SK-N-SH (cell line): Measurements from ENCODE around the gene SPEM1. TPM values are rescaled to one million over a fixed set of nuclear protein-coding genes. Genes with fewer than 3 reads are reported as not detected.

ENCODE experiments used
- CTCF ChIA-PET: fragments of 300-600, 350-600 bp; formaldehyde crosslinking; extraction: SDS; loops from one replicate; lab custom pipeline; 2021; lab: Yijun Ruan, JAX
- POLR2A ChIA-PET: fragments of 350-600 bp; sonication (Branson Sonifier 250); formaldehyde crosslinking; extraction: SDS; loops from one replicate; lab custom pipeline; 2020; ENCODE audit warnings: antibody characterized with exemption, inconsistent platforms; lab: Yijun Ruan, JAX
- DNase-seq: peaks from one replicate; pipeline ENCODE4 v3.0.0; 2012
- H2AFZ ChIP-seq: fragments of 200-600 bp; sonication (generic); 2 replicates; pipeline ENCODE4 v1.8.1; 2016; ENCODE audit warnings: antibody characterized with exemption, mild to moderate bottlenecking, low read depth
- H3F3A ChIP-seq: fragments of 200-600 bp; sonication (generic); replicated peaks from 2 replicates; pipeline ENCODE3; 2016; ENCODE audit warnings: antibody characterized with exemption, mild to moderate bottlenecking; ENCODE audit not compliant: insufficient read depth
- H3K27ac ChIP-seq, 2 experiments: fragments of 200-500 bp in 1 of 2; fragments of 200-600 bp in 1 of 2; sonication (Bioruptor generic) in 1 of 2; sonication (generic), shearing (Covaris generic) in 1 of 2; 2 replicates each; pipeline versions ENCODE4 v1.5.1 to v1.6.1; 2014 to 2016; ENCODE audit warnings: low read depth in 2 of 2, inconsistent platforms in 1 of 2, low read length in 1 of 2, mild to moderate bottlenecking in 1 of 2, mixed read lengths in 1 of 2
- H3K27me3 ChIP-seq: fragments of 200-600 bp; sonication (generic), shearing (Covaris generic); 2 replicates; pipeline ENCODE4 v1.6.1; 2016; ENCODE audit warnings: mixed run types; ENCODE audit not compliant: insufficient read depth
- H3K36me3 ChIP-seq, 2 experiments: fragments of 200-500 bp in 1 of 2; fragments of 200-600 bp in 1 of 2; sonication (Bioruptor generic) in 1 of 2; sonication (generic) in 1 of 2; replicated peaks in 1 of 2; 2 replicates each; pipeline versions ENCODE3 to v1.5.1; 2014 to 2016; ENCODE audit warnings: low read length in 1 of 2, mild to moderate bottlenecking in 1 of 2; ENCODE audit not compliant: insufficient read depth in 2 of 2, control insufficient read depth in 1 of 2
- H3K4me1 ChIP-seq, 2 experiments: fragments of 200-500 bp in 1 of 2; fragments of 200-600 bp in 1 of 2; sonication (Bioruptor generic) in 1 of 2; sonication (generic), shearing (Covaris generic) in 1 of 2; 2 replicates each; pipeline versions ENCODE4 v1.5.1 to v1.6.1; 2014 to 2016; ENCODE audit warnings: low read depth in 1 of 2, low read length in 1 of 2, mixed run types in 1 of 2; ENCODE audit not compliant: insufficient read depth in 2 of 2, control insufficient read depth in 1 of 2
- H3K4me2 ChIP-seq: fragments of 200-600 bp; sonication (generic), shearing (Covaris generic); 2 replicates; pipeline ENCODE4 v1.6.1; 2017; ENCODE audit warnings: mixed run types
- H3K4me3 ChIP-seq, 2 experiments: fragments of 200-500 bp in 1 of 2; fragments of 200-600 bp in 1 of 2; sonication (Bioruptor generic) in 1 of 2; sonication (generic), shearing (Covaris generic) in 1 of 2; 2 replicates each; pipeline versions ENCODE4 v1.5.1 to v1.8.1; 2014 to 2016; ENCODE audit warnings: low read depth in 2 of 2, inconsistent platforms in 1 of 2, low read length in 1 of 2, mild to moderate bottlenecking in 1 of 2, mixed read lengths in 1 of 2, moderate library complexity in 1 of 2
- H3K79me2 ChIP-seq: fragments of 200-600 bp; sonication (generic); 2 replicates; pipeline ENCODE4 v1.8.1; 2017; ENCODE audit warnings: mild to moderate bottlenecking; ENCODE audit not compliant: insufficient read depth
- H3K9ac ChIP-seq: fragments of 200-600 bp; sonication (generic); 2 replicates; pipeline ENCODE4 v1.6.1; 2017; ENCODE audit warnings: mixed run types
- H3K9me2 ChIP-seq: fragments of 200-600 bp; sonication (generic); 2 replicates; pipeline ENCODE4 v1.6.1; 2017; ENCODE audit warnings: mixed run types
- H3K9me3 ChIP-seq: fragments of 200-600 bp; sonication (generic); 2 replicates; pipeline ENCODE4 v1.6.1; 2017; ENCODE audit warnings: mixed run types, mild to moderate bottlenecking, moderate library complexity
- H4K20me1 ChIP-seq: fragments of 200-600 bp; sonication (generic); 2 replicates; pipeline ENCODE4 v1.6.1; 2017; ENCODE audit warnings: mild to moderate bottlenecking, mixed run types; ENCODE audit not compliant: insufficient read depth
- CTCF ChIP-seq: fragments of 200-600 bp; sonication (generic); IDR thresholded peaks from 2 replicates; pipeline ENCODE4 v1.6.1; 2017; ENCODE audit warnings: antibody characterized with exemption, mild to moderate bottlenecking, moderate library complexity
- ELF1 ChIP-seq: IDR thresholded peaks from 2 replicates; pipeline ENCODE4 v1.4.0; 2012
- EP300 ChIP-seq, 2 experiments: IDR thresholded peaks; 2 replicates each; pipeline versions ENCODE4 v1.4.0 to v1.6.1; 2012; ENCODE audit warnings: borderline replicate concordance in 1 of 2, low read depth in 1 of 2, low read length in 1 of 2
- EZH2phosphoT487 ChIP-seq: fragments of 200-600 bp; sonication (generic); IDR thresholded peaks from 2 replicates; pipeline ENCODE4 v1.6.1; 2017; ENCODE audit warnings: low read depth, mixed run types, mild to moderate bottlenecking, antibody characterized with exemption, moderate library complexity, borderline replicate concordance
- FOSL2 ChIP-seq: IDR thresholded peaks from 2 replicates; pipeline ENCODE4 v1.4.0; 2012; ENCODE audit warnings: low read depth, mild to moderate bottlenecking, moderate library complexity, borderline replicate concordance
- FOXJ3 ChIP-seq: sonication (generic); formaldehyde crosslinking; IDR thresholded peaks from 2 replicates; pipeline ENCODE4 v1.5.1; 2020; ENCODE audit warnings: mild to moderate bottlenecking, missing genetic modification reagents
- FOXM1 ChIP-seq: IDR thresholded peaks from 2 replicates; pipeline ENCODE4 v1.4.0; 2012; ENCODE audit warnings: low read depth, mild to moderate bottlenecking
- JUND ChIP-seq: IDR thresholded peaks from 2 replicates; pipeline ENCODE4 v1.4.0; 2012
- MEF2A ChIP-seq: IDR thresholded peaks from 2 replicates; pipeline ENCODE4 v1.4.0; 2012; ENCODE audit warnings: low read depth, borderline replicate concordance
- NFIC ChIP-seq: IDR thresholded peaks from 2 replicates; pipeline ENCODE4 v1.4.0; 2012; ENCODE audit warnings: borderline replicate concordance
- POLR2AphosphoS5 ChIP-seq: IDR thresholded peaks from 2 replicates; pipeline ENCODE4 v1.6.1; 2012; ENCODE audit warnings: low read depth, low read length
- RAD21 ChIP-seq: IDR thresholded peaks from 2 replicates; pipeline ENCODE4 v1.6.1; 2012; ENCODE audit warnings: mild to moderate bottlenecking, low read length
- RCOR1 ChIP-seq: fragments of 150-350 bp; IDR thresholded peaks from 2 replicates; pipeline ENCODE4 v1.6.1; 2017; ENCODE audit warnings: antibody characterized with exemption, low read length
- RFX5 ChIP-seq: IDR thresholded peaks from 2 replicates; pipeline ENCODE4 v1.6.1; 2012; ENCODE audit warnings: mild to moderate bottlenecking, improper control_type of control experiment, low read length
- SIN3A ChIP-seq: IDR thresholded peaks from 2 replicates; pipeline ENCODE4 v1.6.1; 2012; ENCODE audit warnings: low read depth, mild to moderate bottlenecking, low read length, moderate library complexity, borderline replicate concordance
- SMC3 ChIP-seq: IDR thresholded peaks from 2 replicates; pipeline ENCODE4 v1.6.1; 2012; ENCODE audit warnings: low read depth, low read length, improper control_type of control experiment
- TAF1 ChIP-seq: IDR thresholded peaks from 2 replicates; pipeline ENCODE4 v1.6.1; 2012; ENCODE audit warnings: low read depth, mild to moderate bottlenecking, low read length, moderate library complexity, borderline replicate concordance
- TCF12 ChIP-seq: IDR thresholded peaks from 2 replicates; pipeline ENCODE4 v1.4.0; 2012
- WGBS: methylation state at CpG from one replicate; pipeline ENCODE4 v1.1.6; 2017; ENCODE audit warnings: low lambda C conversion rate; 5-methylcytosine and 5-hydroxymethylcytosine counted together
- polyA plus RNA-seq, 3 experiments: library from polyadenylated mRNA; depleted of rRNA; stranded (reverse); fragments of >200 nt; gene quantifications; 2 replicates each; pipeline ENCODE4 v1.2.3, GENCODE V29; 2012

SPEM1 gene
- polyA plus RNA-seq, 1 of the 3 experiments (the other 2 are of a cell fraction) = not detected

- no peak for TF ChIP-seq FOSL2
- TF ChIP-seq RAD21 = no peak
- no peak for TF ChIP-seq ELF1
- TF ChIP-seq SMC3 = no peak
- TF ChIP-seq EZH2phosphoT487 = no peak
- no peak for TF ChIP-seq FOXJ3 (CRISPR knock-in tag)
- no peak for TF ChIP-seq EP300 (IDR thresholded peaks at IDR 0.05; ENCODE audit: borderline replicate concordance in 1 of 2, low read depth in 1 of 2, low read length in 1 of 2)
These were observed 21.5 kb upstream of the SPEM1 start (continued) for GRCh38 chr17:7398612-7399011.

GRCh38 chr17:7403043-7403726, 16.9 kb upstream of the SPEM1 start:
- Histone ChIP-seq H4K20me1 (peaks cover 11% of the 10 kb centered on the region; the same call in 1 of the 2 replicates), H3F3A (peaks cover 23% of the 10 kb centered on the region), H3K79me2 (peaks cover 49% of the 10 kb centered on the region), H3K4me2 (peak overlapping the region; percentile 99), H2AFZ (peak overlapping the region; percentile 85; the same call in 1 of the 2 replicates), H3K4me3 (peak overlapping the region; percentile 66 to 91), H3K27ac (peak overlapping the region; percentile 76 to 91), H3K4me1 (peaks cover 5 to 21% of the 10 kb centered on the region in 2 experiments; a peak in 2 of 4 replicates), H3K9me3 (no peaks in the 10 kb centered on the region), H3K36me3 (peaks cover 0 to 10% of the 10 kb centered on the region in 2 experiments), H3K27me3 (no peaks in the 10 kb centered on the region), H3K9me2 (no peaks in the 10 kb centered on the region), H3K9ac (peak overlapping the region; percentile 68)
- no peak for DNase-seq
- POLR2A ChIA-PET = interaction anchor here (1.0 to 1.5 kb wide), 8 partner anchors 9 to 284 kb away, joined by 3 to 13 read pairs (median 4); partner anchors contain the start of genes FGF11, NEURL4, PLSCR3 and TP53
- 26% methylated on average over 7 of the region's 16 CpGs for WGBS
- TF ChIP-seq ELF1 (no peak), RCOR1 (no peak), RAD21 (no peak), SIN3A (no peak; the same call in 1 of the 2 replicates), EZH2phosphoT487 (no peak), TCF12 (no peak), TAF1 (no peak), JUND (no peak), FOSL2 (no peak), NFIC (no peak), CTCF (no peak), FOXJ3 (CRISPR knock-in tag) (no peak), EP300 (IDR thresholded peaks at IDR 0.05; ENCODE audit: borderline replicate concordance in 1 of 2, low read depth in 1 of 2, low read length in 1 of 2) (no peak), RFX5 (no peak), FOXM1 (no peak), MEF2A (no peak), POLR2AphosphoS5 (no peak)
- CTCF ChIA-PET = interaction anchor here (0.6 to 2.6 kb wide), 7 partner anchors 10 to 1909 kb away, joined by 3 to 19 read pairs (median 4); partner anchors contain the start of gene SENP3
